Lower lobe of right lung (tissue), 2 donors: Measurements from ENCODE around the gene C1orf105. TPM values are rescaled to one million over a fixed set of nuclear protein-coding genes. Genes with fewer than 3 reads are reported as not detected.

Source experiments
- ATAC-seq, 2 donors: fragments of 200-7000 bp; cut with Tn5 transposase; one replicate each; pipeline ENCODE4 v1.9.1; 2020 to 2022; ENCODE audit warnings: mild to moderate bottlenecking in 2 of 2, moderate library complexity in 2 of 2
- DNase-seq: peaks from one replicate; pipeline ENCODE4 v3.0.0-alpha.2; 2020
- H3K27ac ChIP-seq: fragments of 200-600 bp; one replicate; pipeline ENCODE4 v1.8.0; 2022
- H3K27me3 ChIP-seq: fragments of 200-600 bp; one replicate; pipeline ENCODE4 v1.8.0; 2022; ENCODE audit warnings: low read depth
- H3K36me3 ChIP-seq: fragments of 200-600 bp; one replicate; pipeline ENCODE4 v1.8.0; 2022; ENCODE audit warnings: mild to moderate bottlenecking
- H3K4me1 ChIP-seq: fragments of 200-600 bp; one replicate; pipeline ENCODE4 v1.8.0; 2022
- H3K4me3 ChIP-seq: fragments of 200-600 bp; one replicate; pipeline ENCODE4 v1.8.0; 2022; ENCODE audit warnings: mild to moderate bottlenecking
- H3K9me3 ChIP-seq: fragments of 200-600 bp; one replicate; pipeline ENCODE4 v1.8.0; 2022
- CTCF ChIP-seq: fragments of 200-600 bp; IDR thresholded peaks from one replicate; pipeline ENCODE4 v1.8.0; 2022; ENCODE audit warnings: antibody characterized with exemption, mild to moderate bottlenecking
- intact Hi-C: fragments of 100-400 bp; cut with DNase I; formaldehyde crosslinking; loops from one replicate; pipeline ENCODE4 v1.11.0; 2022
- total RNA-seq: library from RNA; stranded (reverse); fragmentation: NEBNext Ultra II Directional; extraction: Animal tissue kit (Norgen Biotek cat#: 25700); gene quantifications from one replicate; pipeline ENCODE4 v1.2.1, GENCODE V29; 2021
- donor health status: DM: no; HTN: yes; CAD: no; lungs with severe emphysema.

Gene C1orf105
- total RNA-seq, 1 donor from 2014 or later, result not detected

- no peaks in the 10 kb centered on the region for H3K36me3 ChIP-seq
- H3K4me1 ChIP-seq, result no peaks in the 10 kb centered on the region
- DNase-seq, result no peak
- no peak for TF ChIP-seq CTCF
- intact Hi-C loops, result no loop called here
- no peak overlapping the region for H3K27ac ChIP-seq
- H3K9me3 ChIP-seq, result no peaks in the 10 kb centered on the region
- H3K27me3 ChIP-seq, result no peaks in the 10 kb centered on the region
- no peak for ATAC-seq
- no peak overlapping the region for H3K4me3 ChIP-seq
Observed at GRCh38 chr1:172513479-172513878, 93.0 kb downstream of the C1orf105 start.

DNA sequence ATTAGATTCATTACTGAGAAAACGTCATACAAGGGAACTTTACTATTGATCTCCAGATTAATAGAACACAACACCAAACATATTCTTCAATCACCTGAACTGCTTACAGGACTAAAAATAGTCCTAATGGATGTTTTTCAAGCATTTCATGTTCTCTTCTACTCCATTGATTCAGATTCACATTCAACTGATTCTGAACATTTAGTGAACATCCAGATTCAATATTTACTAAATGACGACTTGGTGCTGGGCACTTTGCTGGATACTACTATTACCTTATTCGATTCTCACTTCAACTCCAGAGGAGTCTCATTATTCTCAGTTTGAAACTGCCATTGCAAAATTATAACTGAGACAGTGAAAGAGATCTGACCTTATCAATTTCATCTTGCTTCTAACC is 93.6 kb downstream of the C1orf105 start:
- DNase-seq (no peak), ATAC-seq (no peak)
- Histone ChIP-seq H3K4me3 (no peak overlapping the region), H3K27ac (no peak overlapping the region), H3K36me3 (no peaks in the 10 kb centered on the region), H3K9me3 (no peaks in the 10 kb centered on the region), H3K27me3 (no peaks in the 10 kb centered on the region), H3K4me1 (no peaks in the 10 kb centered on the region)
- no peak for TF ChIP-seq CTCF
- intact Hi-C loops, result no loop called here

- H3K4me1 ChIP-seq, result no peaks in the 10 kb centered on the region
- H3K4me3 ChIP-seq, result no peak overlapping the region
- TF ChIP-seq CTCF, result no peak
- no peak for DNase-seq
- no peaks in the 10 kb centered on the region for H3K36me3 ChIP-seq
- intact Hi-C loops, result no loop called here
- H3K27me3 ChIP-seq, result no peaks in the 10 kb centered on the region
- no peak overlapping the region for H3K27ac ChIP-seq
- H3K9me3 ChIP-seq, result no peaks in the 10 kb centered on the region
- no peak for ATAC-seq
Observed at GRCh38 chr1:172515436-172515835, 95.0 kb downstream of the C1orf105 start.

GRCh38 chr1:172515927-172516326 is 95.4 kb downstream of the C1orf105 start:
- ATAC-seq, result peak in 1 of 2 donors; percentile 76
- no peak for DNase-seq
- Histone ChIP-seq H3K9me3 (no peaks in the 10 kb centered on the region), H3K4me3 (no peak overlapping the region), H3K36me3 (no peaks in the 10 kb centered on the region), H3K27ac (no peak overlapping the region), H3K27me3 (no peaks in the 10 kb centered on the region), H3K4me1 (no peaks in the 10 kb centered on the region)
- intact Hi-C loops, result no loop called here
- TF ChIP-seq CTCF, result no peak

DNA sequence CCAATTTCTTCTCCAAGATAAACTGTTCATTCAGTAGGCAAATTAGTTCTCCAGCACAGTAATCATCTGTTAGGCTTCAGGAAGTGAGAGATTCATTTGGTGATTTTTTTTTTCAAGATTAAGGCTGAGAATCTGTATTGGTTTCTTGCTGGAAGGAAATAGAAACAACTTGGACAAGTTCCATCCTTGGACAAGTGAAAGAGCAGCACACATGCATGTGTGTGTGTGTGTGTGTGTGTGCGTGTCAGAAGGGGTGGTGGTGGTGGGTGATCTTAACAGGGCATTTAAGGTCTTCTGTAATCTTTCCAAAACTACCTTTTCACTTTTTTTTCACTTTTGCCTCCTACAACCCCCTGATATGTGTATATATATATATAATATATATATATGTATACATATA is 96.6 kb downstream of the C1orf105 start:
- no peaks in the 10 kb centered on the region for H3K4me1 ChIP-seq
- ATAC-seq (no peak), DNase-seq (no peak)
- no peaks in the 10 kb centered on the region for H3K27me3 ChIP-seq
- intact Hi-C loops, result no loop called here
- no peaks in the 10 kb centered on the region for H3K36me3 ChIP-seq
- no peak overlapping the region for H3K4me3 ChIP-seq
- no peak overlapping the region for H3K27ac ChIP-seq
- no peak for TF ChIP-seq CTCF
- H3K9me3 ChIP-seq, result no peaks in the 10 kb centered on the region

DNA sequence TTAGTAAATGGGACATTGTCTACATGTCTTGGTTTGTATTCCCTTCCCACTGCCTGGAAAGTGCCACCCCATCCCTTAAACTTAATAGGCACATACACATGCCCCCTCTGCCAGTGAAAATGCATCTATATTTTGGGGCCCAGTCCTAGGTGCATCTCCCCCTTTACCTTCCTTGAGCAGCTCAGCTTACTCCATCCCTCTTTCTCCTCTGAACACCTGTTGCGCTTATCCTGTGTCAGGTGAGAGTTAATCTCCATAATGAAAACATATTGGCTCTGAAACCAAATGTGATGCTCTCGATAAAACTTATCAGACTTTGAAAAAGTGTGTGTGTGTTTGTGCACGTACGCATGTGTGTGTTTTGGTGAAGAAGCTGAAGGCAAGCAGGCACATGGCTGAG is 97.1 kb downstream of the C1orf105 start:
- no peak for TF ChIP-seq CTCF
- Histone ChIP-seq H3K27me3 (no peaks in the 10 kb centered on the region), H3K36me3 (no peaks in the 10 kb centered on the region), H3K4me3 (no peak overlapping the region), H3K27ac (no peak overlapping the region), H3K9me3 (no peaks in the 10 kb centered on the region), H3K4me1 (no peaks in the 10 kb centered on the region)
- ATAC-seq (no peak), DNase-seq (no peak)
- intact Hi-C loops, result no loop called here
